HG03354 (cell line): Measurements from ENCODE around the gene ZIM2.

Source experiments
- ATAC-seq: cut with Tn5 transposase; IDR thresholded peaks from one replicate; pipeline ENCODE4 v1.9.1; 2021; ENCODE audit warnings: mild to moderate bottlenecking; ENCODE audit not compliant: unreplicated experiment, poor library complexity, severe bottlenecking

The ZIM2 gene

DNA sequence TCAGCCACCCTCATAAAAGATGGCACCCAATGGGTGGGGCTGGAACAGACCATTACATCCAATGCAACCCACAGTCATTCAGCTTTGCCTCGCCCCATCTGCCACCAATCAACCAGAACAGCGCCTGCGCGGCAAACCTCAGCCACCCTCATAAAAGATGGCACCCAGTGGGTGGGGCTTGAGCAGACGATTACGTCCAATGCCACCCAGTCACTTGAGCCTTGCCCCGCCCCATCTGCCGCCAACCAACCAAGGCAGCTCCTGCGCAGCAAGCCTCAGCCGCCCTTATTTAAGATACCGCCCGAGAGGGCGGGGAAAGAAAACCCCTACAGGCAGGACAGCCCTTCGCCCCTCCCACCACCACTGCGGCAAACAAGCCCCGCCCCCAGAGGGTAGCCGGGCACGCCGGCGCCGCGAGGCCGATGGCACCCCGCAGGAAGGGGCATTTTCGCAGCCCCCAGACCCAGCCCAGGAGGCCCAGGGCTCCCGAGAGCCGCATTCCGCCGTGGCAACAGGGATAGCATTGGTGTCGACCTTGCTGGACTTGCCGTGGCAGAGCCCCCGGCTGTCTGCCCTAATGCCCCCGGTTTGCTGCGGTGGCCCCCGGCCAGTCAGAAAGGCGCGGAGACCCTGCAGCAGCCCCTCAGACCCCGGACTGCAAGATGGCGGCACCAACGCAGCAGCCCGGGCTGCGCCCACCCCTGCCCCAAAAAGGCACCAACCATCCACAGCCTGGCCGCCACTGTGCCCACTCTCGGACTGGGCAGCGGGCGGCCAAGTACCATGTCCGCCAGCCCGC is 675 bp downstream of the ZIM2 start:
- ATAC-seq = no peak

DNA sequence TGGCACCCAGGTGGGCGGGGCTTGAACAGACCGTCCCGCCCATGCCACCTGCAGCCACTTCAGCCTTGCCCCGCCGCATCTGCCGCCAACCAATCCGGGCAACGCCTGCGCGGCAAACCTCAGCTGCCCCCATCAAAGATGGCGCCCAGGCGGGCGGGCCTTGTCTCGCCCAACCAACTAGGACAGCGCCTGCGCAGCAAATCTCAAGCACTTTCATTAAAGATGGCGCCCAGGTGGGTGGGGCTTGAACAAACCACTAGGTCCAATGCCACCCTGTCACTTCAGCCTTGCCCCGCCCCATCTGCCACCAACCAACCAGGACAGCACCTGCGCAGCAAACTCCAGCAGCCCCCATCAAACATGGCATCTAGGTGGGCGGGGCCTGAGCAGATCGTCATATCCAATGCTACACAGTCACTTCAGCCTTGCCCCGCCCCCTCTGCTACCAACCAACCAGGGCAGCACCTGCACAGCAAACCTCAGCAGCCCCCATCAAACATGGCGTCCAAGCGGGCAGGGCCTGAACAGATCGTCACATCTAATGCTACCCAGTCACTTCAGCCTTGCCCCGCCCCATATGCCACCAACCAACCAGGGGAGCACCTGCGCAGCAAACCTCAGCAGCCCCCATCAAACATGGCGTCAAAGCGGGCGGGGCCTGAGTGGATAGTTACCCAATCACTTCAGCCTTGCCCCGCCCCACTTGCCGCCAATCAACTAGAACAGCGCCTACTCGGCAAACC is 1.4 kb downstream of the ZIM2 start:
- ATAC-seq = no peak

DNA sequence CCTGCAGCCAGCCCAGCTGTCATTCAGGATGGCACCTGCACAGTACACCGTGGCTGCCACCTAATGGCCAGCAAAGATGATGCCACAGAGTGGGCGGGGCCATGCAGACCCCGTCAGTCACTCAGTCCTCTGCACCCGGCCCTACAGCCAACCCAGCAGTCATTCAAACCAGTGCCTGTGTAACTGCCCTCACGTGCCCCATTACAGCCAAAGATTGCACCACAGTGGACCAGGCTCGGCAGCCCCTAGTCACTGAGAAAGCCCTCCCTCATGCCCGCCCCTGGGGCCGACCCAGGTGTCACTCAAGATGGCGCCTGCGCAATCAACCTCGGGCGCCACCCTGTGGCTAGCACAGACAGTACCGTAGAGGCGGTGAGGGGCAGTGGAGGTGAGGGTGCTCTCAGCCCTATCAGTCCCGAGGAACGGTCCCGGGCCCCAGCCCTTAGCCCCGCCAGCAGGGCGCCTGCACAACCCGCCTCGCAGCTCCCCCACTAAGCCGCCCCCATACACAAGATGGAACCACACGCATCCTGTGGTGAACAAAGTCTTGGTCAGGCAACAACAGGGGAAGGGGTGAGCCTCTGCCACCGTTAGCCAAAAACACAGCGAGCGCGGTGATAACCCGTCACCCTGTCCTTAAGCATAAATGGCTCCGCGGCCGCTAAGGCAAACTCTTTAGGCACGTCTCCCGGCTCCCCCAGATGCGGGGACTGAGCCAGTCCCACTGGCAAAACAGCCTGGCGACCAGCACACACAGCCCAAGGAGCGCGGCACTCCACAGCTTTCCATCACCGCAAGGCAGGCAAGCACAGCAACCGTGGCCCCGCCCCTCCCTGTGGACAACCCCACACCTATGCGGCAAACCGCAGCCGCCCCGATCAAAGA is 2.3 kb downstream of the ZIM2 start:
- ATAC-seq = no peak

DNA sequence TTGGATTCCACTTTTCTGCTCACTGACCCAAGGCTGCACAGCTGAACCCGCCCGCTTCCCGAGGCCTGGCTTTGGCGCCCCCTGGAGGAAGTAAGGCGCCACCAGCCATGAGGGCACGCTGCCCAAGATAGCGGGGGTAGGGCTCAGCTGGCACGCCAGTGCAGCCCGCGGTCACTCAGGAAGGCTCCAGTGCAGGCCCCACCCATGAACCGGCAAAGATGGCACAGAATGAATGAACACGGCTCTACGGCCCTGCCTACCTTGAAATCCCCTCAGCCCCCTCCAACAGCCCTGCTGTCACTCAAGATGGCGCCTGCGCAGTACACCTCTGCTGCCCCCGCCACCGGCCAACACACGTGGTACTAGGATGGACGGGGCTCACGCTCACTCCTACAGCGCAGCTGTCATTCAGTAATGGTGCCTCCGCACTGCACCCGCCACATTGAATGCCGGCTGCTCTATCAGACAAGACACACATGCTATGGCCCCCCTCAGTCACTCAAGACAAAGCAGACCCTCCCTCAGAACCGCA is 3.0 kb downstream of the ZIM2 start:
- ATAC-seq = no peak

DNA sequence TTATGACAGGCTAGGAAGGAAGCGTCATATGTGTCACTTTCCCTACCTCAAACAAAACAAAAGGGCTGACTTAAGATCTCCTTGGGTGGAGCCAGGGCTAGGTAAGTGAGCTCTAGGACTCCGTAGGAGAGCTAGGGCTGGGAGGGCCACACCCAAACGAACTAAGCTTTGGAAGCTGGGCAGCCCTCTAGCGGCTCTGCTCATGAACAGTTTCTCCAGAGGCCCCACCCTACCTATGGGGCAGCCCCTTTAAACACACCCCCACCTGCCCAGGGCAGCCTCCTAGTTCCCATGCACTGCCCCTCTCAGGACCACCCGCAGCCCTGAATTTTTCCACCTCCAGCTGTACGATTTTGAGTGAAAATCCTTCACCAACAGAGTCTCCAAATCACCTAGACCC is 3.5 kb downstream of the ZIM2 start:
- ATAC-seq = no peak

DNA sequence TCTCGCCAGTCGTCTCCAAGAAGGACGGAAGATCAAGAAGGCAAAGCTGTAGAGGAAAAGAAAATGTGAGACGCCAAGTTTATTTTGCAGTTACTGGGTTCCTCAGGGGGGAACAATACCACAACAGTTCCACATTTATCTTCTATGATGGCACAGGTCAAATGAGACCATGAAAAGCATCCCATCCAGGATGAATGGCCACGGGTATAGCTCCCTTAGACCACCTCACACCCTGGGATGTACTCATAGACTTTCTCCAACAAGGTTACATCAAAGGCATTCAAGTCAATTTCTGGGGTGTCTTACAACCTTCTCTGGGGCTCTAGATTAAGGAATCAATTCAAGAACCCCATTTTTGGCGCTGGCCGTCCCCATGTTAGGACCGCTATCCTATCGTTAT is 4.5 kb downstream of the ZIM2 start:
- ATAC-seq = no peak

DNA sequence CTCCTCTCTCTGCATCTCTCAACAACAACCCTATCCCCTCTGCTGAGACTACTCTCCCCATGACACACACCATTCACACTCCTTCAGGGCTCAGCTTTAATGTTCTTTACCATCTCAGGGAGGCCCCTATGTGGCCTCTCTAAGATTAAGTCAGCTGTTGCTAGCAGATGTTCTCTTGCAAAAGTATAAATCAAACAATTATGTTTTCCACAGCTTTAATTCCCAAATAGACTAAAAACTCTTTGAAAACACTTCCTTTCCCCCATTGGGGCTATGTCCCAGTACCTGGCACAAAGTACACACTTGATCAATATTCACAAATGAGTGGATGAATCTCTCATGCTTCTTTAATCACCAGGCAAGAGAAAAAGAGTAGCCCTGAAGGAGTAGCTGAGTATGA is 5.1 kb downstream of the ZIM2 start:
- no peak for ATAC-seq

DNA sequence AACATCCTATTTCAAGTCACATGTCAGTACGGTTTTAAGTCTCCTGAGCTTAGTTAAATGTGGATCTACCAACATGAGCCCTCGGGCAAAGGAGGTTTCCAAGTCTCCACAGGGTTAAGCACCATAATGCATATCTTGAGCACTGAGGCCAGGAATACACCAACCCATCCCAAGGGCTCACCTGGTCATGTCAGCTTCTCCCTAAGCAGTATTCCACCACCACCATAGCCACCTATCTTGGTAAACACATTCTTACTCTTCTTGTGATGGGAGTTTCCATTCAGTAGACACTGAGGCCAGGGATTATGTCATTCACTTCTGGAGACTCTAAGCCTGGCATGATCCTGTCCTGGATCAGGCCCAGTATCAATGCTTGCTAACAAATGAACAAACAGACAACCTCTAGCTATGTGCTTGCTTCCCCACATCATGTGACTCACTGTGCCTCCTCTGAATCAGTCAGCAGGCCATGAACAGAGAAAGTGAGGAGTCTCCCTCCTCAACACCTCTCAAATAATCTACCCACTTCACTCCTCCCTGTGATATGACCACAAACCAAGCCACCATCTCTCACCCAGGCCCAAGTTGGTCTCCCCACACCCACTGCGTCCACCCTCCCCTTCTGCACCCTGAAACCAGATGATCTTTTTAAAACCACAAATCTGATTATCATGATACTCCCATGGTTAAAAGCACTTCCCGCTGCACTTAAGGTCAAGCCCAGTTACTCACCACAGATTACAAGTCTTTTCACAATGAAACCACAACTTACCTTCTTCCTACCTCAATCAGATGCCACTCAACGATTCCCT is 5.8 kb downstream of the ZIM2 start:
- ATAC-seq = no peak

DNA sequence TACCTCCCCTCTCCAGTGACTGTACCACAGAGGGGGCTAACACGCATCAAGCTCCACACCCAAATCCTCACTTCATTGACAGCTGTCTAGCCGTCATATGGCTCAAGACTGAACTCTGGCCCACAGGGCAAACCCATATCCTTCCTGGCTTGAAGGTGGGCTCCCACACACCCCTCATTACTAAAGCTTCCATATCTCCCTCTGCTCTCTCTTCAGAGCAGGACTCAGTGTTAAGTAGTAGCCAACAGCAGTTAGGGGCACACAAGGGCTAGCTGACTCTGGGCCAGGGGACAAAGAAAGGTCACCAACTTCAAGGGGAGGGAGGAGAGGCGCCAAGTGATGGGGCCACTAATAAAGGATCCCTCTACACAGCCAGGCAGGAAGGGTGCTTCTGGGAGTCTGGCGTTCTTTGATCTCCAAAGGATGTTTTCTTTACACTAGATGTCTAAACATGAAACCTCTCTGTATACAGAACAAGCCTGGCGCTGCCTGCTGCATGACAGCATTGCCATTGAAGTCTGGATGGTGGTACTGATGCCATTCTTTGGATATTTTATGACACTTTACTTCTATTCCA is 8.1 kb downstream of the ZIM2 start:
- ATAC-seq = no peak

DNA sequence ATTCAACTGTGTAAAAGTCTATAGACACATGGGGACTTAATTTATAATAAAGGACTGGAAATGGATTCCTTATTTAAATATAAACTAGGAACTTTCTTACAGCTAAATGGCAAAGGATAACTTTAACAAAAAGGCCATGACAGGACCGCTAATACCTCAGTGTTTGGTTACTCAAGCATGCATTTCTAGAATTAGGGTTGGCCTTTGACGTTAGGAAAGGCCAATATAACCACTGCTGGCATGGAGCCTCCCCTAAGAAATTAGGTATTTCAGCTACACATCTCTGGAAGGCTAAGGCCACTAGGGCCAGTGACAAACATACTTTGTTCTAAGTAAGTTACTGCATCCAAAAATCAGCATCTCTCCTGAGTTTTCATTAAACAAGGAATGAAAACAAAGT is 9.3 kb downstream of the ZIM2 start:
- ATAC-seq = no peak

DNA sequence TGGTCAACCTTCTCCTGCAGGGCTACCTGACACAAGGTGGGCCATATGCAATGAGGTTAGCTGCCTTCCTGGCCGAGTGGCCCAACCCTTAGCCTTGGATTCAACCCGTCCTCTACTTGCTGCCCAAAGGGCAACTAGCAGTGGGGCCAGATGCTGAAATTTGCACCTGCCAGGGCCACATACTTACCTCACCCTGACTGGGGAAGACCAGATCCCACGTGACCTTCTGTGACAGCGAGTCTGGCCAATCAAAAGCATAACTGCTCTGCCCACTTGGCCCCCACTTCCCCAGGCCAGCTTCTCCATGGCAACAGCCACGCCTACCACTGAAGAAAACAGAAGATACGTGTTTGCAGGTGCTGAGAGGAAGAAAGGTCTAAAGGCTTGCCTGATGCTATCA is 10.9 kb downstream of the ZIM2 start:
- ATAC-seq = no peak

DNA sequence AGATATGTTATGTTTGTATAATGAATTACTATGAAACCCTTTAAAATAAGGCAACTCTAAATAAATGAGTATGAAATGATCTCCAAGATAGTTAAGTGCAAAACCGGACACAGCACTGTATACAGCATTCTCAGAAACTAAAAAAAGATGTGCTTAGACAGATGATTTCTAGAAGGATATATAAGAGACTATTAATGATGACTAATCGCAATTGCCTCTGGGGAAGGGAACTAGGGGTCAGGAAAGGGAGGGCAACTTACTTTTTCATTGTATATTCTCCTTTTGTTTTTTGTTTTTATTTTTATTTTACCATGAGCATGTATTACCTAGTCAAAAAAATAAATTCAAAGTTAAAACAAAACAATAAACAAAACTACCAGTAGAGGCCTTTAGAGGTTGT is 12.8 kb downstream of the ZIM2 start:
- no peak for ATAC-seq

DNA sequence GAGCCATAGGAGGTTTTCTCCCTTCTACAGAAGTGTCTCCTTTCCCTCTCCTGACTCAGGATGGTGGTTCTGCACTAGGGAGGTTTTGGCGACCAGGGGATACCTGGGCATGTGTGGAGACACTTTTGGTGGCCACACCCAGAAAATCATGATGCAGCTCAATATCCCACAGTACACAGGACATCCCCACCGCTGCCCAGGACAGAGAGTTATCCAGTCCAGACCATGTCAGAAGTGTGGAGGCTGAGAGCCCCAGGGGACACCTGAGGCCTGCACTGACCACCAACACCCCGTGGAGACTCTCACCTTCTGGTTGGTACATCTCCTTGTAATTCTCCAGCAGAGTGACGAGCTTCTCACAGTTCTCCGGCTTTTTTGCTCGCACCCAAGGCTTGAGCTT is 16.6 kb downstream of the ZIM2 start:
- ATAC-seq = no peak

DNA sequence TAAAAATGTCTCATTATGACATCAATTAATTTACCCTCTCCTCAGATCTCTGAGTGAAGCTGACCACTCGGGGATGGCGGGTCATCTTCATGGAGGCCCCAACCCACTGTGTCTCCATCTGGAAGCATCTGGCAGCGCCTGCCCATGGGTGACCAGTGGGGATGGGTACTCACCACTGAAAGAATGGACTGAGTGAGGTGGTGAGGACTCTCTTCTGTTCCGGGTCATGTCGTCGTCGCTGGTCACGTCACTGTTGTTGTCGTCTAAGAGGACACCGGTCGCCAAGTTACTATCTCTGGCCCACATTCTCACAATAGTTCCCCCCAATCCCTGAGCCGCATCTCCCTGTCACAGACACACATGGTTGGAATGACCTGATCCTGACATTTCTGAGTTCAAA is 17.1 kb downstream of the ZIM2 start:
- no peak for ATAC-seq

DNA sequence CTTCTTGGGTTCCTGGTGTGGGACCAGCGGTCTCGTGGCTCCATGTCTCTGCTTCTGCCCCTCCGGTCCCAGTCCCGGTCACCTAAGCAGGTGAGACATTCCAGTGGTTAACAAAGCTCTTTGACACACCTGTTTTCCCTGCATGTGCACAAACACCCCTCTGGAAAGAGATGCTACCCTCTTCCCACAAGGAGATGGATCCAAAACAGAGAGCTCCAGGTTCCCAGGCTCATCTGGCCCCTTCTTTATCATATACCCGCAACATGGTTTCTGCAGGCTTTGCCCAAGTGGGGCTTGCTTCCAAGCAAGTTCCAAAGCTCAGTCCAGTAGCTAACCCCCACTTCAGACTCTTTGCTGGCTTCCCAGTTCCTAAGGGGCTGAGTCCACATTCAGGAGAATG is 17.8 kb downstream of the ZIM2 start:
- no peak for ATAC-seq

DNA sequence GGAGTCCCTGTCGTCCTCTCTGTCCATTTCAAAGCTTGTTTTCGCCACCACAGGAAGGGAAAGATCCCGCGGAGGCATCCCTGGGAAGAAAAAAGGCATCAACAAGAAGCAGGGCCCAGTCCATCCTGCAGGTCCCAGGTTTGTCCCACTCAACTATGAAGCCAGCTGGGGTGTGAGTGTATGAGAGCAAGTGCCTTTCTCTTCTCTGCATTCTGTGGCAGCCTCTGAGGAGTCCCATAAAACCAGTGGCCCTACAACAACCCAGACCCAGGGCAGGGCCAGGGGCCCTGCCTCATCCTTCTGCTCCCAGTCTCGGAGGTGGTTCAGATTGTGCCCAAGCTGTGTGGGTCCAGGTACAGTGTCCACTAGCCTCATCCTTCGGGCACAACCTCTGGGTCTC is 18.9 kb downstream of the ZIM2 start:
- no peak for ATAC-seq

DNA sequence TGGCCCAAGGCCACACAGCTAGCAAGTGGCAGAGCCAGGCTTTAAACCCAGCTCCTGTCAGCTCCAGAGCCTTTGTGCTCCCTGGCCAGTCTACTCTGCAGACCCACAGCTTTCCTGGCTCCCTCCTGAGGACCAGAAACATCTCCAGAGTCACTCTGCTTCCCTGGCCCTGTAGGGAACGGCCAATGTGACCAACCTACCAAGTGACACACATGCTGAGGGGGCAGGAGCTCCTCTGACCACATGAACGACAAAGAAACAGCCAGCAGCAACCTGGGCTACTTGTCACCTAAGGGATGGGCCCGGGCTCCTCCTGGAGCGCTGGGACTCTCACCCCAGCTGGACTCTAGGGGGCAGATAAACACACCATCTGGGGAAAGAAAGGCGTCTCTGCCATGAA is 19.3 kb downstream of the ZIM2 start:
- ATAC-seq = no peak

DNA sequence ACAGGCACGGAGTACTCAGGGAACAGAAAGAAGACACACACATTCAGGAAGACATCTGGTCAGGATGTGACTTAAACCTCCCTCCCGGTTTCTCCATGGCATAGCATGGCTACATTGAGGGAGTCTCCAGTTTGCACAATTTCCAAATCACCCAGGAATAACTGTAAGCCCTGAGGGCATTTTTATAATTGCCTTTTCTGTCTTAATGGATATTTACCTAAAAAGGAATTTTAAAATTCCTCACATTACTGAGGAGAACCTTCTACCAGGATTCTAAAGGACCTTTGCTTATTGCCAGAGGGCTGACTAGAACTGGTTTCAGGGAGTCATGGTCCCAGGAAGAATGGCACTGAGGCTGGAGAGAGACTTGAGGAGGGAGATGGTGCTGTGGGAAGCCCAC is 21.4 kb downstream of the ZIM2 start:
- ATAC-seq = no peak

DNA sequence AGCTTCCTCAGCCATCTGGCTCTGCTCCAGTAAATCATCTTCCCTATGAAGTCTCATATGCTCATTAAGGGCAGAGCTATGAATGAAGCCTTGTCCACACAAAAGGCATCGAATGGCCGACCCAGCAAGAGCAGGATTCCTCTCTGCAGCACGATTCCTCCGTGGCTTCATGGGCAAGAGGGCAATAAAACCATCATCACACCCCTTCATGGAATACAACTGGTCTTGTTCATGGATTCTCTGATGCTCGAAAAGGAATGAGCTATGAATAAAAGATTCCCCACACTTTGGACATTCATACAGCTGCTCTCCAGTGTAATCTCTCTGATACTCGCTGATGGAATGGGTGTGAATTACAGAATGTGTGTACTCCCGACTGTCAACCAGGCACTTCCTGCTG is 25.9 kb downstream of the ZIM2 start:
- ATAC-seq = no peak
